GM18526 (cell line): ENCODE data around the gene SLC24A3.

Experiments
- POLR2A ChIP-seq: IDR thresholded peaks from 3 replicates; pipeline ENCODE4 v1.6.1; 2011; ENCODE audit not compliant: insufficient read length; ENCODE audit errors: extremely low read depth

SLC24A3 gene

DNA sequence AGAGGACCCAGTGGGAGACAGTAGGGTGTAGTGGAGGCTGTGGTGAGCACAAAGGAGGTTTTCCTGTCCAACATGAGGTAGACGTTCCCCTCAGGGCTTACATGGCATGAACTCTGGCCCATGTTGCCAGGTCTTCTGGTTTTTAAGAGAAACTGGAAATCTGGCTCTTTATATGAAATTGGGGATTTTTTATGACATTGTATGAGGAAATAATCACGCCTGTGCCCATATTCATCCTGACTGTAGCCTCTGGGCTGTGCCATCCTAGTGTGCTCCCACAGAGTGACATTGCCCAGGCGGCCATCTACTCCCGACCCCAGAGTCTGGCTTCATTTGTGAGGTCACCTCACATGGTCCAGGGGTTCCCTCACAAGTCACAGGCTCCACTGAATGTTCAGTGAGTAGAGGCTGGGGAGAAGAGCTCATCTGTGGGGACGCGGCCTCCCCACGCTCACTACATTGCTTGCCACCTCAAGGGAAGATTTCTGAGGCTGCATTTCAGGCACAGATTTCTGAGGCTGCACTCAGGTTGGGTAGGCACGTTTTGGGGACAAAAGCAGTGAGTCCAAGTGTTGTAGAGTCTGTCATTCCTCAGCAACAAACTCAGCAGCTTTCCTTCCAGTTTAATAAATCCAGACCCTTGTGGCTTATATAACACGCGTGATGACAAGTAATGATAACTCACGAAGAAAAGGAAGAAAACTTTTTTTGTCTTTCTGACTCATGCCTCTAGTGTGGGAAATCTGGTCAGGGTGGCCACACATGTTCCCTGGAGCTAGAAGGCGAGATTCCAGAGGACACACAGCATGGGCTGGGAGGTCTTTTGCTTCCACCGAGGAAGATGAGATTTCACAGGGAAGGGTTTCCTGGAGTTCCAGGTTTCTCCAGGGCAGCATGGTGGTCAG is 41.7 kb downstream of the SLC24A3 start:
- TF ChIP-seq POLR2A: no peak

DNA sequence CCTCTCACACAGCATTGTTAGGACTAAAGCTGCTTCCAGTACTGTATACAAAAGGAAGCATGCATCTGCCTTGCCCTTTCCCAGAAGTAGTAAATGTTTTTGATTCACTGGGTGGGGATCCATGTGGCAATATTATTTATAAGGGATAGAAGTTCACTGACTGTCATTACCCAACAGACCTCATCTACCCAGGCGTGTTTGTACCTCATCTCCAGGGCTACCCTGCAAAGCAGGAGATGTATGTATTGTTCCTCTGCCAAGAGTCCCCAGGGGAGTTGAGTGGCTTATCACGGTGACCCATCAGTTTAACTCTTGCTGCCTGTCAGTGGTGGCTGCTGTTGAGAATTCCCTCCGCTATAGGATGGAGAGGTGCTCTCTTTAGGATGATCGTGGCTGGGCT is 42.5 kb downstream of the SLC24A3 start:
- TF ChIP-seq POLR2A: no peak

DNA sequence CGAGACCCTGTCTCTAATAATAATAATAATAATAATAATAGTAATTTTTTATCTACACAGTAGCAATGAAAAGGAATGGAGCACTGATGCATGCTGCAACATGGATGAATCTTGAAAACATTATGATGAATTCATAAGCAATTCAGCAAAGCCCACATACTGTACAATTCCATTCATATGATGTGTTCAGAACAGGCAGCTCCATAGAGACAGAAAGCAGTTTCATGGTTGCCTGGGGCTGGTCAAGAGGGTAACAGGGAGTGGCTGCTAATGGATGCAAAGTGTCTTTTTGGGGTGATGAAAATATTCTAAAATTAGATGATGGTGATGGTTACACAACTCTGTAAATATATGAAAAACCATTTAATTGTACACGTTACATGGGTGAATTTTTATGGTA is 43.6 kb downstream of the SLC24A3 start:
- no peak for TF ChIP-seq POLR2A

DNA sequence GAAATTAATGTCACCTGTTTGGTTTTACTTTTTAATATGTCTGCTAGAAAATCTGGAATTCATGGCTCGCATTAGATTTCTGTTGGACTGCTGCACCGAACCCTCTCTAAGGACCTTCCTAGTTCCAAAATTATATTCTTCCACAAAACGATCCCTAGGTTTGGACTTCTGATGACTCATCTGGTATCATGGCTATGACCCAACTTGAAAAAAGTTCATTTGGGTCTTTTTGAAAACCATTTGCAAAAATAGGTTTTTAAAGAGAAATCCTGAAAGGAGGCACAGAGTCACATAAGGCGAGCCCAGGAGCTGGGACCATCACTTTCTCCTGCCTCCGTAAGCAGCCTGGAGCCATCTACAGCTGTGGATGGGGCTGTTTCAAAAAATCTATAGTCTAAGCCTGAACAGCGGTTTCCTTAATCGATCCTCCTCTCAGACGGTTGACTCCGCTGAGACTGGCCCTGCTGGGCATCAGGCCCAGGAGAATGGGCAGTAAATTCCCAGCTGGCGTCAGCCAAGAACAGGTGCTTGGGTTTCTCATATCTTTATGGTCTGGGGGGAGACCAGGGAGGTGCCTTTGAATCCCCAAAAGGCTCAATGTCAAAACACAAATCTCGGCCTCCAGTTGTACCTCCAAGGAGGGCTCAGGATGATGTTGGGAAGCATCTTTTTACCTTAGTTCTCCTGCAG is 44.6 kb downstream of the SLC24A3 start:
- TF ChIP-seq POLR2A: no peak

DNA sequence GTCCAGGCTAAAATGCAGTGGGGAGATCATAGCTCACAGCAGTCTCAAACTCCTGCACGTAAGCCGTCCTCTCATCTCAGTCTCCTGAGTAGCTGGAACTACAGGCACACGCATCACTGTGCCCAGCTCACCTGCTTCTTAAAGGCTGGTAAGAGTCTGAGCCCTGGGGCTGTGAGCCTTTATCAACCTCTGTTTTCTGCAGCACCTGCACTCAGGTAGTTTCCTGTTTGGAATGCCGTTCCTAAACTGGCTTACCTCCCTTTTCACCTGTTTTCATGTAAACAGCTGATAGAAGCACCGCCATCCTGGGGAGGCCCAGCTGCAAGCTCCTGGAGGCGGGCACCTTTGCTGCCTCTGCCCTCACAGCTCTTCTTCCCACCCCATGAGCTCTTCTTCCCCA is 45.4 kb downstream of the SLC24A3 start:
- no peak for TF ChIP-seq POLR2A

DNA sequence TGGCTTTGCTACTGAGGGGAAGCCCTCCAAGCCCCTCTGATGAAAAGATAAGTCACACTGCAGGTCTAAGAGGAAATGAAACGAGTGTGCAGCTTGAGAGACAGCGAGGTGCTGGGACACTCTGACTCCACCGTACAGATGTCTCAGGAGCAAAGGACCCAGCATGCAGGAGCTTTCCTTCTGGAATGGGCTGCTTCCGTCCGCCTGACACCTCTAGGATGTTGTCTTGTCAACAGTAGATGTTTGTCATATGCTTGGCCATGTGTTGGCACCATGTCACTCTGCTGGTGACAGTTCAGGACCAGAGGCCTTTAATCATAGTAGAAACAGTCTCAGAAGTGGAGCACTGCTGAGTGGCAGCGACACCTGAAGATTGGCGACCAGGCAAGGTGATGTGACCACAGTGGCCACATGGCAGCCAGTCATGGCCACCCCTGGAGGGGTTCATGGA is 46.7 kb downstream of the SLC24A3 start:
- TF ChIP-seq POLR2A: no peak

DNA sequence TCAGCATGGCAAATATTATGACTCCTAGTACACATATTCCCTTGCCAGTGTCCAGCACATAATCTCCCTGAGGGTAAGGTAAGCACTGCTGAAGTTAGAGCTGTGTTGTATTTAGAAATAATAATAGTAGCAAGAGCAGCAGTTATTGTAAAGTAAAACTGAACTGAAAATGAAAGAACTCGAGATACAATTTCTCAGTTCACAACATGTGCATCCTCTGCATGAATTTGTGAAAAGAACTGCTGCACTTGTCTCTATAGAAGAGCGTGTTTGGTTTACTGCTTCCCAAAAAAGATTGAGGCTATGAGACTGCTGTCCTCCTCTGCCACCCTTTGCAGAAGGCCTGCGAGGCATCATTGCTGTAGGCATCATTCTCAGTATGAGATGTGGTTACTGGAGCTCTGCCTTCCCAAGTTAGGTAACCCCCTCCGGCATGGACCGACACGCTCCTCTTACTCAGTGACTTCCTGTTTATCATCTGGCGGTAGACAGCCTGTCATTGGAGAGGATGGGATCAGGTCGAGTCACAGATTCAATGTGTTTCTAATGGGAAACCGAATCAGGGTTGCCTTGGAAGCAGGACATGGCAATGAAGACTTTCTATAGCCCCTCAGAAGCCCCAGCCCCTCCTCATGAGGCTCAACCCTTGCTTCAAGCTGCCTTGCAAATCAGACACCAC is 48.1 kb downstream of the SLC24A3 start:
- TF ChIP-seq POLR2A: no peak

DNA sequence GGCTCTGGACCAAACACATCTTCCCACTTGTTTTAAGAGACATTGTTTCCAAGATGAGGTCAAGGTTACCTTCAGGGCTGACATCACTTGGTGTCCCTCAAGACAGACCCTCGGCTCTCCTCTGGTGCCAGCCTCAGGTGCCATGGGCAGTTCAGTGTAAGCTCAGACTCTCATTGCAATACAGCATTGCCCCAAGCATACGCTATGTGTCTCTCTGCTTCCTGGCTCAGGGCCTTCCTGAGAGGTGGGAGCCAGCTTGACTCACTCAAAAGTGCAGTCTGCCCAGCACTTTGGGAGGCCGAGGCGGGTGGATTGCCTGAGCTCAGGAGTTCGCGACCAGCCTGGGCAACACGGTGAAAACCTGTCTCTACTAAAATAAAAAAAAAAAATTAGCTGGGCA is 51.7 kb downstream of the SLC24A3 start:
- no peak for TF ChIP-seq POLR2A

DNA sequence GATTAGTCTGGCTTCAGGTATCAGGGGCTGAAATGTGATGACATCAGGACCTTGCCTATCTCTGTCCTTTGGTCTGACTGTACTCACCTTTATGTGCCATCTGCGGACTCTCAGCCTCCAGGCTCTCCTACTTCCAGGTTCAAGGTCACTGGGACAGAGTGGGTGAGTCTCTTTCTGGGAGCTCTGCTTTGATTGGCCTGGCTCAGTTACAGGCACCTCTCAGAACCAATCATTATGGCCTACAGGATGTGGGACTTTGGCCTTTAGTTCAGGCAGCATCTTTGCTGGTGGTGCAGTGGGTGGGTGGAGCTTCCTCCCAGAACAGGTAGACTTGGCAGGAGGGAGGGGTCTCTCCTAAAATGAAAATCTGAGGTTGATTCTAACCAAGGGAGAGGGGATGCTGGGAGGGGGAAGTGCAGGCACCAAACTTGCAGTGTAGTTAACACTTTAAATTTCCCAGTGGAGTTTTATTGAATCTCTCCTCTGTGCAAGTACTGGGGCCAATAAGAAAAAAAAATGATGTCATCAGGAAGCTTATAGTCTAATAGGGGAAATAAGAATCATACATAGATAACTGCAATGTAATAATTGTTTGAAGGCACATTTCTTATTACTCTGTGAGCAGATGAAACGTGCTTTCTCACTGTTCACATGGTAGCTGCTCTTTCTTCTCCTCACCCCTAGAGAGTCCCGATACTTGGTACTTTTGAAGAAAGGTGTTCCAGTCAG is 53.4 kb downstream of the SLC24A3 start:
- TF ChIP-seq POLR2A: no peak

DNA sequence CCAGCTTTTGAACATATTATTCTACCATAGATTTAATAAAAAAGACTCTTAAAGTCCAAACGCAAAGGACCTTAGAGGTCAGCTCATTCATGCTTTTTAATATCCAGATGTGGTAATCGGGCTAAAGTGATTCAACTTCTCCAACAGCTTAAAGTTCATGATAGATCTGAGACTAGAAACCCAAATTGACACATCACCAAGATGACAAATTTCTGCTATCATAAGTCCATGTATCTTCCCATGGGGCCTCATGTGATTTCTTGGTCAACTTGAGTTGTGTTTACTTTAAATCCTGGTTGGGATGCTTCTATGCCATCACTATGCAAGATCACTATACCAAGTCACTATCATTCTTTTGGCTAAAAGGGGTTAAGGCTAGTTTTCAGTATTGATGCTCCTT is 56.0 kb downstream of the SLC24A3 start:
- no peak for TF ChIP-seq POLR2A

DNA sequence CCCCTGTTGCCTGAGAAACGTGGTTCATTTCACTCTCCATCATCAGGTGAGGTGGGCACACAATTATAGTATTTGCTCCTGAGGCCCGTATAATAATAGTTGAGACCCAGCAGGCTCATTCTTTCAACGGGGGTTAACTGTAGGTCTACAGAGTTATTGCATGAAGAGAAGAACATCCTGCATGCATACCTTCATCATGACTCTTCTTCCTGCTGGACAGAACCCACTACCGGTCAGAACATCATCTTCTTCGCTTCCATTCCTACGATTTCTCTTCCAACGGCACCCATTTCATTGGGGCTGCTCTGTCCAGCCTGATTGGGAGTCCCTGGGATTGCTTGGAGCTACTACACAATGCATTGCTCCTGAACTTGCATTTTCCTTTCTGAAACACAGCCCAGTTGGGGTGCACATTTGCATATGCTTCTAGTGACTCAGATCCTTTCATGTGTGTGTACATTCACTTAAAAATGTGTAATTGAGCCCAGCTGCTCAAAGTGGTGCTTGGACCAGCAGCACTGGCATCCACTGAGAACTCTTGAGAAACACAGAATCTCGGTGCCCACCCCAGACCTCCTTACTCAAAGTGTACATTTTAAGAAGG is 57.4 kb downstream of the SLC24A3 start:
- no peak for TF ChIP-seq POLR2A

DNA sequence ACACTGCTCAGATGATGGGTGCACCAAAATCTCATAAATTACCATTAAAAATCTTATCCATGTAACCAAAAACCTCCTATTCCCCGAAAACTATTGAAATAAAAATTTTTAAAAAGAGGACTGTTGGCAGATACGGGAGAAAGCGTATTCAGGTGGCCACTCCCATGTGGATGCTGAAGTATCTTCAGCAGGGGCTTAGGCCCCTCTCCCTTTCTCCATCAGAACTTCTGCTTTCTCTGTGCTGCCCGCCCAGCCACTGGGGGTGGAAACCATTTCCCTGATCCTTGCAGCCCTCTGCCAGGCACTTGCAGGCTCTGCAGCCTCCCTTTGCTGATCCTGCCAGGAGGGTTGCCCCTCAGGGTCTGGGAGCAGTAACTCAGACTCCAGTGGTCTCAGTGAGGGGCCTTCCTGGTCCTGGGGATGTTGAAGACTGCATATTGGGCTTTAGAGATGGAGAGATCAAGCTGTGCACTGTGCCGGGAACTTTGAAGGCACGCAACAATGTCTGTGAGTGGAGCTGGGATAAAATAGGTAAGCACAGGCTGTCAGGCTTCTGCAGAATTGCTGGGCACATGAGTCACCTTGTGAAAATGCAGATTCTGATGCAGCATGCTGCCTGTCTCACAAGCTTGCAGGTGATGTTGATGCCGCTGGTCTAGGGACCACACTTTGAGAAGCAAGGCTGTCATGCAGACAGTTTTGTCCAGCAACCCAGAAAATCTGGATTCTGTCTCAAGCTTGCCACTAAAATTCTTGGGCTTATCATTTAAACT is 59.6 kb downstream of the SLC24A3 start:
- no peak for TF ChIP-seq POLR2A

DNA sequence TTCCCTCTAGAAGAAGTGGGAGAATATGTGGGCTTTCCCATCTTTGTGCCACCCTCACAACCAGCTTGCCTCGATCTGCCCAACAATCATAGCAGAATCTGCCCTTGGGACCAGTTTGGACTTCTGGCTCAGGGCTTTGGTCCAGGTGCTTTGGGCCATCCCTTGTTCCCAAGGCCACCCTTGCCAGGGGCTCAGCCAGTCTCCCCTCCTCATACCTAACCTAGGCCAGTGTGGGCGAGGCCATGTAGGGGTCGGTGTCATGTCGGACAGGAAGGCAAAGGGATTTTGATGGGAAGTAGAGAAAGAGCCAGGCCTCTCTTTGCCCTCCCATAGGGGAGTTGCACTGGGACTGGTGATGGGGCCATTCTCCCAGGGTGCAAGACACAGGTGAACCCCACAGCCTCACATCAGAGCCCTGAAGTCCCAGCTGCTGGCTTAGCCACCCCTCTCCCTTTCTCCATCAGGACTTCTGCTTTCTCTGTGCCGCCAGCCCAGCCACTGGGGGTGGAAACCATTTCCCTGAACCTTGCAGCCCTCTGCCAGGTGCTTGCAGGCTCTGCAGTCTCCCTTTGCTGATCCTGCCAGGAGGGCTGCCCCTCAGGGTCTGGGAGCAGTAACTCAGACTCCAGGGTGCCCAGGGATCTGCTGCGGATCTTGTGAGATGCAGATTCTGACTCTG is 60.7 kb downstream of the SLC24A3 start:
- no peak for TF ChIP-seq POLR2A
